Loucy (cell line): ENCODE results near the gene MSANTD7.
A peak's percentile ranks its signal among the peaks of the same experiment; 100 is the strongest.

ENCODE experiments used
- H2AFZ ChIP-seq: fragments of 200-600 bp; sonication (generic); 2 replicates; pipeline ENCODE4 v1.6.0; 2016; ENCODE audit warnings: antibody characterized with exemption, mild to moderate bottlenecking, low read length, moderate library complexity
- H3F3A ChIP-seq: fragments of 200-600 bp; 2 replicates; pipeline ENCODE4 v1.6.0; 2016; ENCODE audit warnings: antibody characterized with exemption, low read depth, mild to moderate bottlenecking
- H3K27me3 ChIP-seq: fragments of 200-600 bp; sonication (generic); 2 replicates; pipeline ENCODE4 v1.6.1; 2014; ENCODE audit warnings: low read length, mild to moderate bottlenecking; ENCODE audit not compliant: insufficient read depth, poor library complexity, severe bottlenecking
- H3K36me3 ChIP-seq: fragments of 200-600 bp; sonication (generic); 2 replicates; pipeline ENCODE4 v1.6.1; 2016; ENCODE audit warnings: low read length; ENCODE audit not compliant: insufficient read depth
- H3K4me1 ChIP-seq: fragments of 200-600 bp; sonication (generic); 2 replicates; pipeline ENCODE4 v1.5.1; 2014; ENCODE audit warnings: low read length, mild to moderate bottlenecking; ENCODE audit not compliant: insufficient read depth, poor library complexity, severe bottlenecking
- H3K4me2 ChIP-seq: fragments of 200-600 bp; sonication (generic); 2 replicates; pipeline ENCODE4 v1.6.0; 2014; ENCODE audit warnings: antibody characterized with exemption, low read length, low read depth, mild to moderate bottlenecking; ENCODE audit not compliant: poor library complexity, severe bottlenecking
- H3K4me3 ChIP-seq: fragments of 200-600 bp; sonication (generic); 2 replicates; pipeline ENCODE4 v1.5.1; 2014; ENCODE audit warnings: low read length, mild to moderate bottlenecking, mixed read lengths; ENCODE audit not compliant: poor library complexity, severe bottlenecking
- H3K79me2 ChIP-seq: fragments of 200-600 bp; sonication (generic); 2 replicates; pipeline ENCODE4 v1.6.1; 2014; ENCODE audit warnings: low read length; ENCODE audit not compliant: insufficient read depth
- H3K9ac ChIP-seq: fragments of 200-600 bp; sonication (generic); 2 replicates; pipeline ENCODE4 v1.6.0; 2014; ENCODE audit warnings: mild to moderate bottlenecking, low read depth, low read length, moderate library complexity; ENCODE audit not compliant: poor library complexity, severe bottlenecking
- H3K9me2 ChIP-seq: fragments of 200-600 bp; sonication (generic); replicated peaks from 2 replicates; pipeline ENCODE4 v1.6.1; 2016; ENCODE audit warnings: low read depth, low read length, mixed read lengths
- H3K9me3 ChIP-seq: fragments of 200-600 bp; sonication (generic); 2 replicates; pipeline ENCODE4 v1.6.1; 2014; ENCODE audit warnings: mild to moderate bottlenecking, antibody characterized with exemption, low read length, low read depth; ENCODE audit not compliant: insufficient read depth
- H4K20me1 ChIP-seq: fragments of 200-600 bp; sonication (generic); 2 replicates; pipeline ENCODE4 v1.6.0; 2014; ENCODE audit warnings: antibody characterized with exemption, low read length, mild to moderate bottlenecking; ENCODE audit not compliant: insufficient read depth, poor library complexity, severe bottlenecking
- EZH2phosphoT487 ChIP-seq: fragments of 200-600 bp; IDR thresholded peaks from 2 replicates; pipeline ENCODE4 v1.6.1; 2018; ENCODE audit warnings: antibody characterized with exemption, mild to moderate bottlenecking, moderate library complexity, borderline replicate concordance
- TF ChIP-seq, protein P1 (sequence below): fragments of 200-600 bp; sonication (generic); conservative IDR thresholded peaks from 2 replicates; pipeline ENCODE4 v1.5.1; 2014; ENCODE audit warnings: mild to moderate bottlenecking, antibody characterized with exemption, low read length

MSANTD7 gene

GRCh38 chr10:14833106-14833505, 5.0 kb upstream of the MSANTD7 start:
- H3K4me3 ChIP-seq = no peak overlapping the region
- H2AFZ ChIP-seq = no peak overlapping the region
- no peak for TF ChIP-seq EZH2phosphoT487
- TF ChIP-seq, protein P1, sequence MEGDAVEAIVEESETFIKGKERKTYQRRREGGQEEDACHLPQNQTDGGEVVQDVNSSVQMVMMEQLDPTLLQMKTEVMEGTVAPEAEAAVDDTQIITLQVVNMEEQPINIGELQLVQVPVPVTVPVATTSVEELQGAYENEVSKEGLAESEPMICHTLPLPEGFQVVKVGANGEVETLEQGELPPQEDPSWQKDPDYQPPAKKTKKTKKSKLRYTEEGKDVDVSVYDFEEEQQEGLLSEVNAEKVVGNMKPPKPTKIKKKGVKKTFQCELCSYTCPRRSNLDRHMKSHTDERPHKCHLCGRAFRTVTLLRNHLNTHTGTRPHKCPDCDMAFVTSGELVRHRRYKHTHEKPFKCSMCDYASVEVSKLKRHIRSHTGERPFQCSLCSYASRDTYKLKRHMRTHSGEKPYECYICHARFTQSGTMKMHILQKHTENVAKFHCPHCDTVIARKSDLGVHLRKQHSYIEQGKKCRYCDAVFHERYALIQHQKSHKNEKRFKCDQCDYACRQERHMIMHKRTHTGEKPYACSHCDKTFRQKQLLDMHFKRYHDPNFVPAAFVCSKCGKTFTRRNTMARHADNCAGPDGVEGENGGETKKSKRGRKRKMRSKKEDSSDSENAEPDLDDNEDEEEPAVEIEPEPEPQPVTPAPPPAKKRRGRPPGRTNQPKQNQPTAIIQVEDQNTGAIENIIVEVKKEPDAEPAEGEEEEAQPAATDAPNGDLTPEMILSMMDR = no peak
- H3K9me2 ChIP-seq = no peaks in the 10 kb centered on the region
- no peaks in the 10 kb centered on the region for H3K36me3 ChIP-seq
- no peaks in the 10 kb centered on the region for H3K27me3 ChIP-seq
- H3K4me1 ChIP-seq = peaks cover 5% of the 10 kb centered on the region
- no peaks in the 10 kb centered on the region for H3F3A ChIP-seq
- H4K20me1 ChIP-seq = no peaks in the 10 kb centered on the region
- H3K9ac ChIP-seq = no peak overlapping the region
- H3K4me2 ChIP-seq = no peak overlapping the region
- no peaks in the 10 kb centered on the region for H3K9me3 ChIP-seq
- H3K79me2 ChIP-seq = no peaks in the 10 kb centered on the region

GRCh38 chr10:14836208-14836607, 1.9 kb upstream of the MSANTD7 start:
- Histone ChIP-seq H3K27me3 (no peaks in the 10 kb centered on the region), H3K79me2 (peaks cover 30% of the 10 kb centered on the region), H3K4me3 (no peak overlapping the region), H3K4me2 (no peak overlapping the region), H2AFZ (no peak overlapping the region), H3F3A (no peaks in the 10 kb centered on the region), H4K20me1 (peaks cover 29% of the 10 kb centered on the region), H3K9me2 (no peaks in the 10 kb centered on the region), H3K9ac (no peak overlapping the region), H3K9me3 (no peaks in the 10 kb centered on the region), H3K36me3 (peaks cover 12% of the 10 kb centered on the region; the same call in 1 of the 2 replicates), H3K4me1 (peaks cover 26% of the 10 kb centered on the region)
- no peak for TF ChIP-seq EZH2phosphoT487
- TF ChIP-seq, protein P1 = no peak

GRCh38 chr10:14837003-14837756, 926 bp upstream of the MSANTD7 start:
- H3K27me3 ChIP-seq = no peaks in the 10 kb centered on the region

More at GRCh38 chr10:14837003-14837756, 926 bp upstream of the MSANTD7 start:
- peak overlapping the region; percentile 85 for H3K4me3 ChIP-seq
- peaks cover 22% of the 10 kb centered on the region; the same call in 1 of the 2 replicates for H3K36me3 ChIP-seq
- H3K4me1 ChIP-seq = peaks cover 26% of the 10 kb centered on the region
- H3F3A ChIP-seq = no peaks in the 10 kb centered on the region
- H3K9ac ChIP-seq = peak overlapping the region; percentile 76
- H3K79me2 ChIP-seq = peaks cover 40% of the 10 kb centered on the region
- H3K9me2 ChIP-seq = no peaks in the 10 kb centered on the region
- peaks cover 38% of the 10 kb centered on the region for H4K20me1 ChIP-seq
- H2AFZ ChIP-seq = peak overlapping the region; percentile 91
- peak overlapping the region; percentile 78 for H3K4me2 ChIP-seq
- no peaks in the 10 kb centered on the region for H3K9me3 ChIP-seq
- TF ChIP-seq EZH2phosphoT487 = no peak
- TF ChIP-seq, protein P1 = no peak
